ENCODE measurements around the gene TBC1D2B. TPM values are rescaled to one million over a fixed set of nuclear protein-coding genes. Genes with fewer than 3 reads are reported as not detected.

Gene TBC1D2B
- total RNA-seq, 1 experiment from 2014 or later = 18.3 TPM

DNA sequence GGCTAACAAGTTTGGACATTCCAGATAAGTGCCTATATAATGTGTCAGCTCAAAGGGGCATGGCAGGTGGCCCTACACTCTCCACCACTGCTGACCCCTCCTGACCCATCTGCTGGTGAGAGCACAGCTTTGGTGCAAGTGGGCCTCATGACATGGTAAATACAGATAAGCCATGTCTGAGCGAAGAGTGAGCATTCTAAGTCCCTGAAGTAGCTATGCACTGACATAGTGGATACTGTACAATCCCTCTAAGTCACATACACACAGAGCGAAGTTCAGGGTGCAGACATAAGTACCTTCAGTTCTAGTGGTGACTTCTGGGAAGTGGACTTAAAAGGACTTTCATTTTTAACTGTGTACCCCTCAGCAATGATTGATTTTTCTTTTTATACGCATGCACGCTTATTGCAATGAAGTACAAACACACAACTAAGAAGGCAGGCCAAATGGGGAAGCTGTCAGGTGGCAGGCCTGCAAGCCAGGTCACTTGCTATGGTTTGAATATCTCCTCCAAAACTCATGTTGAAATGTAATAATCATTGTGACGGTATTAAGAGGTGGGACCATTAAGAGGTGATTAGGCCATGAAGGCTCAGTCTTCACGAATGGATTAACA, 41.5 kb downstream of the TBC1D2B start:
- no peak for ATAC-seq
- CTCF ChIA-PET = interaction anchor here (0.7 to 2.4 kb wide), 3 partner anchors 11 to 160 kb away, joined by 3 to 9 read pairs (median 6); no protein-coding TSS in a partner anchor
- TF ChIP-seq EMX1 (CRISPR knock-in tag; IDR thresholded peaks at IDR 0.05) (no peak), ZNF416 (CRISPR knock-in tag; IDR thresholded peaks at IDR 0.05) (no peak), CBFB (CRISPR knock-in tag; IDR thresholded peaks at IDR 0.05; ENCODE audit: low read depth) (no peak), GABPB1 (CRISPR knock-in tag; IDR thresholded peaks at IDR 0.05) (no peak), JUN (CRISPR knock-in tag; IDR thresholded peaks at IDR 0.05) (no peak), E2F5 (CRISPR knock-in tag; IDR thresholded peaks at IDR 0.05) (no peak), ZNF396 (CRISPR knock-in tag; IDR thresholded peaks at IDR 0.05; ENCODE audit: borderline replicate concordance) (no peak), AFF4 (CRISPR knock-in tag; IDR thresholded peaks at IDR 0.05; ENCODE audit: borderline replicate concordance) (no peak), ZNF263 (CRISPR knock-in tag; IDR thresholded peaks at IDR 0.05; ENCODE audit: low read depth) (no peak), ATF6 (CRISPR knock-in tag; IDR thresholded peaks at IDR 0.05) (no peak), OVOL2 (CRISPR knock-in tag; IDR thresholded peaks at IDR 0.05; ENCODE audit: borderline replicate concordance) (no peak)
- TF ChIP-seq, protein P1, sequence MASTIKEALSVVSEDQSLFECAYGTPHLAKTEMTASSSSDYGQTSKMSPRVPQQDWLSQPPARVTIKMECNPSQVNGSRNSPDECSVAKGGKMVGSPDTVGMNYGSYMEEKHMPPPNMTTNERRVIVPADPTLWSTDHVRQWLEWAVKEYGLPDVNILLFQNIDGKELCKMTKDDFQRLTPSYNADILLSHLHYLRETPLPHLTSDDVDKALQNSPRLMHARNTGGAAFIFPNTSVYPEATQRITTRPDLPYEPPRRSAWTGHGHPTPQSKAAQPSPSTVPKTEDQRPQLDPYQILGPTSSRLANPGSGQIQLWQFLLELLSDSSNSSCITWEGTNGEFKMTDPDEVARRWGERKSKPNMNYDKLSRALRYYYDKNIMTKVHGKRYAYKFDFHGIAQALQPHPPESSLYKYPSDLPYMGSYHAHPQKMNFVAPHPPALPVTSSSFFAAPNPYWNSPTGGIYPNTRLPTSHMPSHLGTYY (CRISPR knock-in tag; IDR thresholded peaks at IDR 0.05) = no peak

GRCh38 chr15:78035321-78035751, 42.2 kb downstream of the TBC1D2B start:
- Mint-ChIP-seq H3K4me3 (no peak overlapping the region), H3K36me3 (no peaks in the 10 kb centered on the region), H3K27me3 (ENCODE audit: low read depth) (no peaks in the 10 kb centered on the region), H3K4me1 (peaks cover 6% of the 10 kb centered on the region), H3K9me3 (no peaks in the 10 kb centered on the region), H3K27ac (no peak overlapping the region; the same call in 1 of the 2 replicates)
- ATAC-seq = no peak
- CTCF ChIA-PET = interaction anchor here (0.7 to 2.4 kb wide), 4 partner anchors 11 to 160 kb away, joined by 3 to 9 read pairs (median 5); no protein-coding TSS in a partner anchor
- POLR2A ChIA-PET = no interaction called here
- no peak for DNase-seq (ENCODE audit: low spot score)
- TF ChIP-seq MLX (CRISPR knock-in tag; IDR thresholded peaks at IDR 0.05) (no peak), SMAD3 (CRISPR knock-in tag; IDR thresholded peaks at IDR 0.05; ENCODE audit: borderline replicate concordance) (no peak), IRF2 (CRISPR knock-in tag; IDR thresholded peaks at IDR 0.05; ENCODE audit: borderline replicate concordance, low read depth) (no peak), ZNF396 (CRISPR knock-in tag; IDR thresholded peaks at IDR 0.05; ENCODE audit: borderline replicate concordance) (no peak), KAT7 (CRISPR knock-in tag; IDR thresholded peaks at IDR 0.05; ENCODE audit: borderline replicate concordance) (no peak), AR (CRISPR knock-in tag; IDR thresholded peaks at IDR 0.05) (no peak), TEAD1 (CRISPR knock-in tag; IDR thresholded peaks at IDR 0.05) (no peak), ZNF138 (CRISPR knock-in tag; conservative IDR thresholded peaks at IDR 0.05) (no peak), CREB1 (CRISPR knock-in tag; IDR thresholded peaks at IDR 0.05) (no peak), HMGXB4 (CRISPR knock-in tag; IDR thresholded peaks at IDR 0.05) (no peak)

More for the DNA sequence above, 41.5 kb downstream of the TBC1D2B start:
- DNase-seq (ENCODE audit: low spot score) = no peak
- Mint-ChIP-seq H3K27ac (no peak overlapping the region; the same call in 1 of the 2 replicates), H3K4me1 (peaks cover 6% of the 10 kb centered on the region), H3K27me3 (ENCODE audit: low read depth) (no peaks in the 10 kb centered on the region), H3K9me3 (no peaks in the 10 kb centered on the region), H3K36me3 (no peaks in the 10 kb centered on the region), H3K4me3 (no peak overlapping the region)
- POLR2A ChIA-PET = no interaction called here

Measured in WTC11 (cell line).